K562 (cell line): Measurements from ENCODE around the gene MRM3. TPM values are rescaled to one million over a fixed set of nuclear protein-coding genes. Genes with fewer than 3 reads are reported as not detected.

Source experiments
- ATF7 ChIP-seq: fragments of 450-650 bp; IDR thresholded peaks from 2 replicates; pipeline ENCODE4 v1.7.1; 2014; ENCODE audit warnings: mild to moderate bottlenecking, moderate library complexity
- CTBP1 ChIP-seq: fragments of 450-650 bp; IDR thresholded peaks from 2 replicates; pipeline ENCODE4 v1.6.1; 2016; ENCODE audit warnings: borderline replicate concordance
- E2F6 ChIP-seq, 2 experiments: IDR thresholded peaks; 2 replicates each; pipeline ENCODE4 v1.6.1; 2011; ENCODE audit warnings: borderline replicate concordance in 1 of 2, control low read depth in 1 of 2, low read depth in 1 of 2, low read length in 1 of 2, mild to moderate bottlenecking in 1 of 2, mixed read lengths in 1 of 2, moderate library complexity in 1 of 2; ENCODE audit not compliant: insufficient read depth in 1 of 2, insufficient read length in 1 of 2, poor library complexity in 1 of 2, severe bottlenecking in 1 of 2; ENCODE audit errors: extremely low read depth in 1 of 2
- FOXP1 ChIP-seq: sonication (generic); formaldehyde crosslinking; IDR thresholded peaks from 2 replicates; pipeline ENCODE4 v1.8.0; 2022; ENCODE audit warnings: mild to moderate bottlenecking, missing genetic modification reagents
- GATAD2B ChIP-seq: fragments of 450-650 bp; IDR thresholded peaks from 2 replicates; pipeline ENCODE4 v1.6.1; 2017; ENCODE audit warnings: mild to moderate bottlenecking, borderline replicate concordance
- KLF13 ChIP-seq: fragments of 450-650 bp; IDR thresholded peaks from 2 replicates; pipeline ENCODE4 v1.6.1; 2016; ENCODE audit warnings: missing genetic modification characterization, low read depth, mild to moderate bottlenecking, missing compliant biosample characterization, moderate library complexity, borderline replicate concordance
- MAX ChIP-seq: sonication (generic); formaldehyde crosslinking; IDR thresholded peaks from 2 replicates; pipeline ENCODE4 v1.9.0; 2022; ENCODE audit warnings: mild to moderate bottlenecking, missing genetic modification reagents
- MXD1 ChIP-seq: fragments of 250-450 bp; sonication (Bioruptor Pico); IDR thresholded peaks from 2 replicates; pipeline ENCODE4 v1.8.0; 2021; ENCODE audit warnings: borderline replicate concordance, mild to moderate bottlenecking, moderate library complexity; ENCODE audit not compliant: poor library complexity, severe bottlenecking
- NBN ChIP-seq: fragments of 450-650 bp; IDR thresholded peaks from 2 replicates; pipeline ENCODE4 v1.6.1; 2016; ENCODE audit warnings: low read depth, mild to moderate bottlenecking
- NR2C2 ChIP-seq, 2 experiments: fragments of 200-800 bp in 1 of 2; sonication (Bioruptor generic) in 1 of 2; sonication (generic) in 1 of 2; formaldehyde crosslinking in 1 of 2; IDR thresholded peaks; 2 replicates each; pipeline versions ENCODE4 v1.6.1 to v1.8.0; 2016 to 2022; ENCODE audit warnings: mild to moderate bottlenecking in 1 of 2, missing compliant biosample characterization in 1 of 2, missing genetic modification characterization in 1 of 2, missing genetic modification reagents in 1 of 2
- PHB ChIP-seq: fragments of 250-450 bp; sonication (Bioruptor Pico); IDR thresholded peaks from 2 replicates; pipeline ENCODE4 v1.5.0; 2021
- PML ChIP-seq: IDR thresholded peaks from 2 replicates; pipeline ENCODE4 v1.6.1; 2012; ENCODE audit warnings: low read length, inconsistent platforms
- POLR2G ChIP-seq: fragments of 200-400 bp; formaldehyde crosslinking; IDR thresholded peaks from 2 replicates; pipeline ENCODE4 v1.6.1; 2017; ENCODE audit warnings: low read depth, mild to moderate bottlenecking, antibody characterized with exemption, low read length, moderate library complexity
- PURB ChIP-seq: sonication (generic); formaldehyde crosslinking; IDR thresholded peaks from 2 replicates; pipeline ENCODE4 v1.9.0; 2021; ENCODE audit warnings: low read depth, mild to moderate bottlenecking, missing genetic modification reagents
- RHOXF2B ChIP-seq: fragments of 250-450 bp; sonication (Bioruptor Pico); conservative IDR thresholded peaks from 2 replicates; pipeline ENCODE4 v1.5.1; 2021
- TAF9B ChIP-seq: fragments of 450-650 bp; IDR thresholded peaks from 2 replicates; pipeline ENCODE4 v1.6.1; 2018; ENCODE audit warnings: mild to moderate bottlenecking; ENCODE audit not compliant: partially characterized antibody
- TBL1XR1 ChIP-seq, 2 experiments: IDR thresholded peaks; 2 replicates each; pipeline ENCODE4 v1.6.1; 2012; ENCODE audit warnings: improper control_type of control experiment in 2 of 2, low read length in 2 of 2, mild to moderate bottlenecking in 1 of 2
- TCF3 ChIP-seq: sonication (generic); formaldehyde crosslinking; IDR thresholded peaks from 2 replicates; pipeline ENCODE4 v1.4.0; 2020; ENCODE audit warnings: mild to moderate bottlenecking, missing genetic modification reagents
- TEAD1 ChIP-seq, 2 experiments: fragments of 450-650 bp in 1 of 2; sonication (generic) in 1 of 2; formaldehyde crosslinking; IDR thresholded peaks; 2 replicates each; pipeline versions ENCODE4 v1.4.0 to v1.8.0; 2020 to 2022; ENCODE audit warnings: mild to moderate bottlenecking in 2 of 2, missing genetic modification reagents in 1 of 2
- ZBTB12 ChIP-seq: fragments of 250-450 bp; sonication (Bioruptor Pico); IDR thresholded peaks from 2 replicates; pipeline ENCODE4 v1.4.0; 2020
- ZNF41 ChIP-seq: fragments of 250-450 bp; sonication (Bioruptor Pico); conservative IDR thresholded peaks from 2 replicates; pipeline ENCODE4 v1.4.0; 2020; ENCODE audit warnings: mild to moderate bottlenecking
- ZNF668 ChIP-seq: fragments of 250-450 bp; sonication (Bioruptor Pico); IDR thresholded peaks from 2 replicates; pipeline ENCODE4 v1.8.0; 2022; ENCODE audit warnings: mild to moderate bottlenecking, inconsistent platforms
- ZZZ3 ChIP-seq: fragments of 450-650 bp; IDR thresholded peaks from 2 replicates; pipeline ENCODE4 v1.6.1; 2016; ENCODE audit warnings: antibody characterized with exemption, mild to moderate bottlenecking, moderate library complexity
- polyA plus RNA-seq, 8 experiments: library from polyadenylated mRNA; depleted of rRNA in 4 of 8; stranded (reverse) in 5 of 8; unstranded in 3 of 8; fragments of >200 nt; fragmentation: Nextera tagmentation in 2 of 8; fragmentation: Illumina TruSeq in 1 of 8; extraction: Ambion mirVana in 2 of 8; extraction: Trizol in 1 of 8; gene quantifications; 2 replicates each; pipeline versions ENCODE4 v1.2.1 to v1.2.3, GENCODE V29; 2011 to 2014; ENCODE audit warnings: inconsistent platforms in 1 of 8, missing spikeins in 1 of 8
- total RNA-seq, 7 experiments: library from RNA; depleted of rRNA in 6 of 7; stranded (reverse); fragments of >200 nt in 6 of 7; fragmentation: Illumina TruSeq in 2 of 7; extraction: Trizol in 2 of 7; gene quantifications; 2 replicates each; pipeline versions ENCODE4 v1.2.1 to v1.2.3, GENCODE V29; 2011 to 2021; ENCODE audit warnings: low replicate concordance in 1 of 7

The MRM3 gene
- total and polyA plus RNA-seq, 9 of the 15 experiments (the other 6 are each of a cell fraction or from before 2014, with no cell fraction given), result 2.4 to 24.8 (median 18.3) TPM

- peak; percentile 89 for TF ChIP-seq MXD1 (CRISPR knock-in tag)
- peak; percentile 90 for TF ChIP-seq MAX
- no peak for TF ChIP-seq RHOXF2B (CRISPR knock-in tag)
- peak; percentile 29 to 71 for TF ChIP-seq E2F6 (IDR thresholded peaks at IDR 0.05; ENCODE audit: borderline replicate concordance in 1 of 2, extremely low read depth in 1 of 2, insufficient read depth in 1 of 2, insufficient read length in 1 of 2, low read depth in 1 of 2, low read length in 1 of 2, poor library complexity in 1 of 2, severe bottlenecking in 1 of 2)
- TF ChIP-seq ZNF41, result no peak
- TF ChIP-seq PHB (CRISPR knock-in tag), result no peak
- peak; percentile 68 for TF ChIP-seq TAF9B
- TF ChIP-seq NBN, result peak; percentile 93
- TF ChIP-seq ZBTB12 (CRISPR knock-in tag), result peak; percentile 99
- TF ChIP-seq TEAD1 (CRISPR knock-in tag; IDR thresholded peaks at IDR 0.05), result no peak
- TF ChIP-seq TBL1XR1 (IDR thresholded peaks at IDR 0.05; ENCODE audit: low read length in 2 of 2), result peak in 1 of 2 experiments; percentile 96; a peak in 2 of 4 replicates
- TF ChIP-seq PURB (CRISPR knock-in tag), result 0 out of 2 replicates have a peak, but pooled peaks have one; percentile 65
- peak; percentile 33 for TF ChIP-seq CTBP1
- TF ChIP-seq KLF13, result peak; percentile 67; the same call in 1 of the 2 replicates
- TF ChIP-seq FOXP1 (CRISPR knock-in tag), result no peak
- no peak for TF ChIP-seq PML
- peak; percentile 93 for TF ChIP-seq POLR2G
- TF ChIP-seq TCF3 (CRISPR knock-in tag), result 0 out of 2 replicates have a peak, but pooled peaks have one; percentile 5
- TF ChIP-seq ZZZ3, result 0 out of 2 replicates have a peak, but pooled peaks have one; percentile 40
- TF ChIP-seq NR2C2 (CRISPR knock-in tag; IDR thresholded peaks at IDR 0.05), result no peak; the same call in 1 of the 2 replicates
- TF ChIP-seq NR2C2 (tag; IDR thresholded peaks at IDR 0.05), result peak; percentile 84
- TF ChIP-seq GATAD2B, result 0 out of 2 replicates have a peak, but pooled peaks have one; percentile 17
- TF ChIP-seq ATF7, result peak; percentile 92
- TF ChIP-seq ZNF668 (CRISPR knock-in tag), result no peak
Observed at GRCh38 chr17:781805-782731, at the start of gene MRM3, which contains the start of gene GLOD4 (continued).
